ENCODE results near the gene SKI. TPM values are rescaled to one million over a fixed set of nuclear protein-coding genes. Genes with fewer than 3 reads are reported as not detected.
A peak's percentile ranks its signal among the peaks of the same experiment; 100 is the strongest.

Gene SKI
- total and polyA plus RNA-seq, 10 of the 15 experiments (the other 5 are each of a cell fraction or from before 2014, with no cell fraction given): 0.03 to 14.9 (median 0.96) TPM

GRCh38 chr1:2300851-2301606, 72.9 kb downstream of the SKI start (continued):
- TF ChIP-seq STAT3 (IDR thresholded peaks at IDR 0.05; ENCODE audit: low read depth, low read length) (no peak), IRF3 (IDR thresholded peaks at IDR 0.05) (no peak), NR2C1 (IDR thresholded peaks at IDR 0.05) (no peak), SREBF1 (IDR thresholded peaks at IDR 0.05; ENCODE audit: low read length) (no peak), IKZF2 (IDR thresholded peaks at IDR 0.05) (peak; percentile 67 to 75), SMC3 (IDR thresholded peaks at IDR 0.05; ENCODE audit: borderline replicate concordance, low read length) (no peak; the same call in 1 of the 2 replicates), ZBTB4 (CRISPR knock-in tag; IDR thresholded peaks at IDR 0.05) (no peak), RCOR1 (conservative IDR thresholded peaks at IDR 0.05; ENCODE audit: low read depth, low read length) (no peak), SP1 (IDR thresholded peaks at IDR 0.05; ENCODE audit: low read depth, low read length) (peak; percentile 66), NFIC (IDR thresholded peaks at IDR 0.05; ENCODE audit: low read depth, low read length) (no peak), ELK1 (IDR thresholded peaks at IDR 0.05; ENCODE audit: low read depth, low read length) (no peak; the same call in 1 of the 2 replicates), GABPA (IDR thresholded peaks at IDR 0.05; ENCODE audit: low read depth) (no peak), BRCA1 (IDR thresholded peaks at IDR 0.05; ENCODE audit: low read depth, low read length) (no peak), DPF2 (IDR thresholded peaks at IDR 0.05) (no peak), FOXM1 (IDR thresholded peaks at IDR 0.05; ENCODE audit: low read depth, low read length) (no peak), YBX1 (IDR thresholded peaks at IDR 0.05) (no peak), POLR2AphosphoS5 (IDR thresholded peaks at IDR 0.05; ENCODE audit: low read length) (peak; percentile 55; the same call in 1 of the 2 replicates), USF1 (IDR thresholded peaks at IDR 0.05; ENCODE audit: borderline replicate concordance, extremely low read length, insufficient read depth, low read depth, low read length) (peak; percentile 5), ZNF24 (IDR thresholded peaks at IDR 0.05) (no peak), RFX5 (IDR thresholded peaks at IDR 0.05; ENCODE audit: low read depth, low read length) (peak; percentile 74; the same call in 1 of the 2 replicates), ZBTB33 (IDR thresholded peaks at IDR 0.05) (no peak), ATF7 (IDR thresholded peaks at IDR 0.05; ENCODE audit: low read depth) (peak; percentile 89), TCF12 (IDR thresholded peaks at IDR 0.05; ENCODE audit: low read depth, low read length) (peak; percentile 29; the same call in 1 of the 2 replicates), TCF3 (IDR thresholded peaks at IDR 0.05; ENCODE audit: borderline replicate concordance, insufficient read depth, low read depth, low read length) (0 out of 2 replicates have a peak, but pooled peaks have one; percentile 4)
